ENCODE measurements around the gene TSTD2.

DNA sequence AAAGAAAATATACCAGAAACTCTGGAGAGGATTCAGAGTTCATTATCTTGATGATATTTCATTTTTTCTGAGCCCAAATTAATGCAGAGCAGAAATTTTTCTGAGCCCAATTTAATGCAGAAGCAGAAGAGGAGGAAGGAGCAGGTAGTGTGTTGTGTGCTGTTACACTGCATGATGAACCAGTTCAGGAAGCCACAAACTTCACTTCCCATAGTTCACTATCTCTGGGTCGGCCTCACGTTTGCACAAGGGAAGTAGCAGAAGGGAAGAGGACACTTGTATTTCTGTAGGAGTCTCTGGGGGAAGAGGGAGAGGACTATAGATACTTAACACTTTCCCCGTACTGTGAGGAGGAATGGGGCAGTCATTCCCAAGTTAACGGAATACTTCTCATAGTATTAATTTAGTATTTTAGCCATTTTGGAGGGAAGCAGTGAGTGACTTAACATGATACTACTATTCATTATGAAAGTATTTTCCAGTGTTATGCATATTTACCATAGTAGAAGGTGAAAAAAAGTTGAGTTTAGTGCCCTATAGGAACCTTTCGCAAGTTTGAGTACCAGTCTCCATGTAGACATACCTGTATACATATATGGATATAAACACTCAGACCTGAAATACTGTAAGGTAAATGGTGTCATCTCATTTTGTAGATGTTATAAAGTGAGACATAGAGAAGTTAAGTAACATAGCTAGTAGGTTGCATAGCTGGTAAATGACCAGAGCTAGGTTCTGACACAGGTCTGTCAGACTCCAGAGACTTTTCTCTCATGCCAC, 33.9 kb upstream of the TSTD2 start:
- TF ChIP-seq, protein P1, sequence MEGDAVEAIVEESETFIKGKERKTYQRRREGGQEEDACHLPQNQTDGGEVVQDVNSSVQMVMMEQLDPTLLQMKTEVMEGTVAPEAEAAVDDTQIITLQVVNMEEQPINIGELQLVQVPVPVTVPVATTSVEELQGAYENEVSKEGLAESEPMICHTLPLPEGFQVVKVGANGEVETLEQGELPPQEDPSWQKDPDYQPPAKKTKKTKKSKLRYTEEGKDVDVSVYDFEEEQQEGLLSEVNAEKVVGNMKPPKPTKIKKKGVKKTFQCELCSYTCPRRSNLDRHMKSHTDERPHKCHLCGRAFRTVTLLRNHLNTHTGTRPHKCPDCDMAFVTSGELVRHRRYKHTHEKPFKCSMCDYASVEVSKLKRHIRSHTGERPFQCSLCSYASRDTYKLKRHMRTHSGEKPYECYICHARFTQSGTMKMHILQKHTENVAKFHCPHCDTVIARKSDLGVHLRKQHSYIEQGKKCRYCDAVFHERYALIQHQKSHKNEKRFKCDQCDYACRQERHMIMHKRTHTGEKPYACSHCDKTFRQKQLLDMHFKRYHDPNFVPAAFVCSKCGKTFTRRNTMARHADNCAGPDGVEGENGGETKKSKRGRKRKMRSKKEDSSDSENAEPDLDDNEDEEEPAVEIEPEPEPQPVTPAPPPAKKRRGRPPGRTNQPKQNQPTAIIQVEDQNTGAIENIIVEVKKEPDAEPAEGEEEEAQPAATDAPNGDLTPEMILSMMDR (conservative IDR thresholded peaks at IDR 0.05 in 1 of 2, IDR thresholded peaks at IDR 0.05 in 1 of 2; ENCODE audit: extremely low read depth in 1 of 2, insufficient read depth in 1 of 2, low read depth in 1 of 2, low read length in 2 of 2), result no peak
- no peak for TF ChIP-seq EZH2 (IDR thresholded peaks at IDR 0.05; ENCODE audit: borderline replicate concordance, low read length)

Measured in mammary epithelial cell (primary cell).